ENCODE data around the gene ARHGAP8.

DNA sequence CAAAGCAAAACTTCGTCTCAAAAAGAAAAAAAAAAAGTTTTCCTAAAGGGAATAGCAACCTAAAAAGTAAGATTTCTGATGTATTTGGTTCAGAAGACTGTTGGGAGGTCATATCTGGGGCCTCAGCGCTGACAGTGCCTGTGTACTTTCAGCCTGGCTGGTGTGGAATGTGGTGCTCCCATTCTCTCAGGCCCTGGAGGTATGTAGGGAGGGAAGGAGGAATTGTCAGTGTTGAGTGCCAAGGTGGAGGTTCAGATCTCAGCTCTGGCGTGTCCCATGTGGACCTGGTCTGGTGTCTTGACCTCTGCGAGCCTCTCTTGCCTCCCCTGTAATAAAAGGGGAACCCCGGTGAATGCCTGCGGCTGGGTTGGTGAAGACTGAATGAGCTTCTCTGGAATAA lies 28.0 kb upstream of the ARHGAP8 start:
- TF ChIP-seq, protein P1, sequence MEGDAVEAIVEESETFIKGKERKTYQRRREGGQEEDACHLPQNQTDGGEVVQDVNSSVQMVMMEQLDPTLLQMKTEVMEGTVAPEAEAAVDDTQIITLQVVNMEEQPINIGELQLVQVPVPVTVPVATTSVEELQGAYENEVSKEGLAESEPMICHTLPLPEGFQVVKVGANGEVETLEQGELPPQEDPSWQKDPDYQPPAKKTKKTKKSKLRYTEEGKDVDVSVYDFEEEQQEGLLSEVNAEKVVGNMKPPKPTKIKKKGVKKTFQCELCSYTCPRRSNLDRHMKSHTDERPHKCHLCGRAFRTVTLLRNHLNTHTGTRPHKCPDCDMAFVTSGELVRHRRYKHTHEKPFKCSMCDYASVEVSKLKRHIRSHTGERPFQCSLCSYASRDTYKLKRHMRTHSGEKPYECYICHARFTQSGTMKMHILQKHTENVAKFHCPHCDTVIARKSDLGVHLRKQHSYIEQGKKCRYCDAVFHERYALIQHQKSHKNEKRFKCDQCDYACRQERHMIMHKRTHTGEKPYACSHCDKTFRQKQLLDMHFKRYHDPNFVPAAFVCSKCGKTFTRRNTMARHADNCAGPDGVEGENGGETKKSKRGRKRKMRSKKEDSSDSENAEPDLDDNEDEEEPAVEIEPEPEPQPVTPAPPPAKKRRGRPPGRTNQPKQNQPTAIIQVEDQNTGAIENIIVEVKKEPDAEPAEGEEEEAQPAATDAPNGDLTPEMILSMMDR (conservative IDR thresholded peaks at IDR 0.05; ENCODE audit: low read length) = no peak
- TF ChIP-seq EZH2phosphoT487 (IDR thresholded peaks at IDR 0.05; ENCODE audit: borderline replicate concordance) = no peak

All from Loucy (cell line).